GM19035 (cell line): Measurements from ENCODE around the gene PLAC1.
A peak's percentile ranks its signal among the peaks of the same experiment; 100 is the strongest.

Source experiments
- ATAC-seq: cut with Tn5 transposase; IDR thresholded peaks from one replicate; pipeline ENCODE4 v1.9.1; 2021; ENCODE audit not compliant: unreplicated experiment

The PLAC1 gene

GRCh38 chrX:134670134-134670924 is 12.1 kb upstream of the PLAC1 start:
- ATAC-seq: no peak

- no peak for ATAC-seq
These were observed 11.3 kb upstream of the PLAC1 start for GRCh38 chrX:134669378-134670098.

- ATAC-seq: no peak
These were observed 5.9 kb upstream of the PLAC1 start for GRCh38 chrX:134664202-134664601.

DNA sequence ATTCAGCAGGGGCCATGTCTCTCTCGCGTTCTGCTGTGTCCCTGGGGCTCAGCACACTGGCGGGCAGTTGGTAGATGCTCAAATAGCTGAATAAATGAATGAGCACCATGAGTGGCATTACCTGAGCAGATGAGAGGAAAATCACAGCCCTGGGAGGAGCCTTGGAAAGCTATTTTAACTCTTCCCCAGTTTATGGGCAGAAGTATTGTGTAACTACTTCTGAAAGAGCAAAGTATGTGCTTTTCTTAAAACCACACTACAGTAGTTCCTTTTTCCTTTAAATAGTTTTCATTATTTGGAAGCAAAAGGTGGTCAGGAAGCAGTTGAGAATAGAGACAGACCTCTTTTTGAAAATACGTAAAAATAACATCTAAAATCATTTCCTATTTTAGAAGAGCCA is 3.0 kb upstream of the PLAC1 start:
- no peak for ATAC-seq

GRCh38 chrX:134660627-134661026 is 2.4 kb upstream of the PLAC1 start:
- no peak for ATAC-seq

- ATAC-seq: no peak
These were observed 1.5 kb upstream of the PLAC1 start for GRCh38 chrX:134659761-134660160.

DNA sequence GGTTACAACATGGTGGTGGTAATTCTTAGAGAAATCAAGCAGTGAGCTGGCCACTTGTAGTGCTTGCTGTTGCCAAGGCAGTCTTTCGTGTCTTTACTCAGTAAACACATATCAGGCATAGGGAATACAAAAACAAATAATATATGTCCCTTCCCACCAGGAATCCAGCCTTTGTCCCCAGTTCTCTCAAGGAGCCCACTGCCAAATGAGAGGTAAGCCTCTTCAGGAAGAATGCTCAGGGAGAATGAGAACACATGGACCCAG is 421 bp upstream of the PLAC1 start:
- no peak for ATAC-seq

DNA sequence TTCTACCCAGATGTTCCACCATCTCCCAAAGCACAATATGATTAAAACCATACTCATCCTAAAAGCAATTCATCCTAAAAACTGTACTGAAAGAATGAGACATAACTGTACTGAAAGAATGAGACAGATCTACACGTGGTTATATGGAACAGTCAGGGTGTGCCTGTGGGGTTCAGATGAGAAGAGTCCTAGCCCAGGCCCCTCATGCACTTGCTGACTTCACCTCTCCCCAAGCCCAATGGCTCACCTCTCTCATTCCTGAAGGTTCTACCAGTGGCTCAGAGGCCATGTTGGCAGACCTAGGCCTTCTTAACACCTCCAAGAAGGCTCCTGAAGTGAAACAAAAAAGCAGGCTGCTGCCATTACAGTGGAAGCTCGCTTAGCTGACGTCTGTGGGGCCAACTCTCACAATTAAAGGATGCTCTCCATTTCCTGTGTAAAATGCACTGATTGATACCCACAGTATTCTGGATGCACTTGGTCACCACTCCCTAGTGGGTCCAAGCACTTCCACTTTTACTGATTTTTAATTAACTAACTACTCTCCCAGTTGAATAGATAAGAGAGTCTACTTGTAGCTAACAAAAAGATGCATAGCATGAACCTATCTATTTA is 3.8 kb downstream of the PLAC1 start:
- ATAC-seq: no peak

DNA sequence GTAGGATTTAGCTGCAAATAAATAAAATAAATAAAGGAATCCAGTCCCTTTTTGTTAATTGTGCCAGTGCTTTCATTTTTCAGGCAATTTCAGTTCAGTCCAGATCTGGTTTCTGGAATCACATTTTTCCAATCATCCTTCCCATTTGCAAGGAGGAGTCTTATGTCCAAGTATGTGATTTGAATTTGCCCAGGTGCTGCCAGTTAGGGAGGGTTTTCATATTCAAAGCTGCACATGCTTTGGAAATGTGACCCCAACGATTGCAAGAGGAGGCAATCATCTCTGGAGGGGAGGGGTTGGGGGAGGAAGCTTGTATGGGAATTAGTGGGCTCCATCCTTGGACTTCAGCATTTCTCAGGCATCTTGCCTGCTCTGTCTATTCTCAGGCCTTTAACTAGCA is 4.4 kb downstream of the PLAC1 start:
- no peak for ATAC-seq

- no peak for ATAC-seq
These were observed 7.6 kb downstream of the PLAC1 start for GRCh38 chrX:134650701-134651100.

DNA sequence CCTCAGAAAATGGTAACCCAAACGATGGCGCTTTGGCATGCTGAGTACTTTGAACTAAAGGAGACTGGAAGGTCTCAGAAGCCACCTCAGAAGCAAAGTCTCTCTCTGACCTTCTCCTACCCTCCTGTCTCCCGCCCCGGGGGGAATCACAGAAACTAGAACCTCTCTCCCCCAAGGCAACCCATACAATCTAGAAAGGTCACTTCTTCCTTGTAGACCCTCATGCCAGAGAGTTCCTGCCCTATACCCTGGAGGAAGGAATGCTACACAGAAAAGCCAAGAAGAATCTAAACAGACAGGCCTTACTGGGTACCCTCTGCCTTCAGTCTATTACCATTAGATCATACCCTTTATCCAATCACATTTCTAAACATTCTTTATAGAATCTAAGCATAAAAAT is 8.5 kb downstream of the PLAC1 start:
- ATAC-seq: no peak

- ATAC-seq: no peak
These were observed 10.8 kb downstream of the PLAC1 start for GRCh38 chrX:134647477-134647877.

DNA sequence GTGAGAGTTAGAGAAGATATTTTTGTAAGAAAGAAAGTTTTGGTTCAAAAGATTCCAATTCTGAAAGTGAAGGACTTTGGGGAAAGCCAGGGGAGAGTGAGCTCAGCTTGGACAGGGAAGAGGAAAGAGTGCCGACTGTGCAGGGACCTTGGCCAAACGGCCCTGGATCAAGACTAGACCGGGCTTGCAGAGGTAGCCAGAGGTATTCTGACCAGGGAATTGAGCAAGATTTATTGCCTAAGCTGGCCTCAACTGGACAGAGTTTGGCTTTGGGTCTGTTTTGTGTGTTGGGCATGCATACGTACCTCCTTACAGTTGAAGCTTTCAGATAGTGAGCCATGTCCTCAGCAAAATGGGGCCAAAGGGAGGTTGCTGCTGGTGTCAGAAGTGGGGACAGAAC is 11.6 kb downstream of the PLAC1 start:
- no peak for ATAC-seq

DNA sequence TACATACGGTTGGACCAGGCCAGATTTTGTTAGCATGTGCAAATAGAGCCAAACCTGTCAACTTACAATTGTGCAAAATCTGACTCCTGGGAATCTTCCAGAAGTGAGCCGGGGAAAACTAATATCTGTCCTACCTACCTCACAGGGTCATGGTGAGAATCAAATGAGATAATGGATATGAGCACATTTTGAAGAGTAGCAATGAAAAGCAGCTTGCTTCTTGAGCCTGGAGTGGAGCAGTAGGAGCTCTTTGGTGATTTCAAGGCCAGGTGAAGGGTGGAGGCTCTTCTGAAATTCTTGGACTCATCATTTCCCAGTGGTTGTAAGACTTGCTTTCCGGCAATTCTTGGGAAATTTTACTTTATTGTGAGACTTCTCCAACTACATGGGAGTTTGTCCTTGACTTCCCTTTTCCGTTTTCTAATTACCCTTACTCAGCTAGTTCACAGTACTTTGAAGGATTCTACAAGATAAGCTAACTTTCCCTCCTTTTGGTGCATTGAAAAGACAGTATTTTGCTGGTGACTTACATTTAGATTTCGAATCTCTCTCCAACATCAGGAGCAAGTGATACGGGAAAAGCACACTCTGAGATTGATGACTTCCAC is 12.2 kb downstream of the PLAC1 start:
- no peak for ATAC-seq

DNA sequence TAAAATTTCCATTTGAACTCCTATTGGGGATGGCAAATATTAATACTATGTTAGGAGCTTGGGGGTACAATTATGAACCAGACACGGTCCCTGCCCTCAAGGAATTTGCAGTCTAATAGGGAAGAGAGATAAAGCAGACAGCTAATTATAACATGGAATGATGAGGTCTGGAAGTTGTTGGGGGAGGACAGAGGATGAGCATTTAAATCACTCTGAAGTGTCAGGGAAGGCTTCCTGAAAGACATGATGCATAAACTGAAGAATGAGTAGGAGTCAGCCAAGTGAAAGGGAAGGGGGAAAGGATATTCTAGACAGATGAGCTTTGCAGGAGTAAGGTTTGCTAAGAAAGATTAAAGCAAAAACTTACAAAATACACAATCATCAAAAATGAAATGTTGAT is 15.9 kb downstream of the PLAC1 start:
- no peak for ATAC-seq

DNA sequence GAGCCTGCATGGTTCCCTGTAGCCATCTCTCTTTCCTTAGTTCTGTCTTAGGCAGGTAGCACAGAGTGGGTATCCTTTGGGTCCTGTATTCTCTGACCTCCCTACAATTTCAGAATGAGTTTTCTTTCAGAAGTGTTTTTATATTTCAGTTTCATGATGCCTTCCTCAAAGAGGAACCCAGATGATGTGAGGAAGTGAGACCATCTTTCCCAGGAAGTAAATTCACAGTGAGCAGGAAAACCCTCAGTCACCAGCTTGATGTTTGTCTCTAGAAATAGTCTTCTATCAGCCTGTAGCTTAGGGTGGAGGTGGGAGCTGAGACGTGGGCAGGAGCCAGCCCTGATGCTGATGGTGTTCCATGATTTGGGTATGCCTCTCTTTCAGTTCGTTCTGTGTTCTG is 16.9 kb downstream of the PLAC1 start:
- no peak for ATAC-seq

- ATAC-seq: no peak
These were observed 17.4 kb downstream of the PLAC1 start for GRCh38 chrX:134640914-134641313.

DNA sequence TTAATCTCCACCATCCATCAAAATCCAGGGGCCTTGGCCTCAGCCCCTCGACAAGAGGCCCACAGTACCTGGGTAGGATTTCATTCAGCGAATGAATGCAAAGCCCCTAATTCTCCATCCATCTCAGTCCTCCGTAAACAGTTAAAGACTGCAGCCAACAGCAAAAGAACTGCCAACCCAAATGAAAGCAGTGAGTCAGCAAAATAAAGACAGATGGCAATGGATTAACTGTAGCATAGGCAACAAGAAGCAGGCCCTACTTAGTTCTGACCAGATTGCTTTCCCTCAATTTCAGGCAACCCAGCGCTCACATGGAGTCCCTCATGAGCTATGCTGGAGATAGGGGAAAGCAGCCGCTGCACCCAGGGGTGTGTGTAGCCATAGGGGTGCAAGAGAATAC is 21.4 kb downstream of the PLAC1 start:
- ATAC-seq: no peak

DNA sequence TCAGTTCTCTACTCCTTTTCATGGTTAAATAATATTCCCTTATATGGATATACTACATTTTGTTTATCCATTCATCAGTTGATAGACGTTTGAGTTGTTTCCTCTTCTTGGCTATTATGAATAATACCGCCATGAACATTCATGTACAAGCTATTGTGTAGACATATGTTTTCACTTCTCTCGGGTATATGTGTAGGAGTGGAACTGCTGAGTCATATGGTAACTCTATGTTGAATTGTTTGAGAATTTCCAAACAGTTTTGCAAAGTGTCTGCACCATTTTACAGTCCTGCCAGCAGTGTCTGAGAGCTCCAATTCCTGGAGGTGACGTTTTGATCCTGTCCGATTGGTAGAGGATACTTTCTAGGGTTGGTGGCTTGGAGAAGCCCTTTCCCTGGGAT is 23.6 kb downstream of the PLAC1 start:
- peak; percentile 73 for ATAC-seq

DNA sequence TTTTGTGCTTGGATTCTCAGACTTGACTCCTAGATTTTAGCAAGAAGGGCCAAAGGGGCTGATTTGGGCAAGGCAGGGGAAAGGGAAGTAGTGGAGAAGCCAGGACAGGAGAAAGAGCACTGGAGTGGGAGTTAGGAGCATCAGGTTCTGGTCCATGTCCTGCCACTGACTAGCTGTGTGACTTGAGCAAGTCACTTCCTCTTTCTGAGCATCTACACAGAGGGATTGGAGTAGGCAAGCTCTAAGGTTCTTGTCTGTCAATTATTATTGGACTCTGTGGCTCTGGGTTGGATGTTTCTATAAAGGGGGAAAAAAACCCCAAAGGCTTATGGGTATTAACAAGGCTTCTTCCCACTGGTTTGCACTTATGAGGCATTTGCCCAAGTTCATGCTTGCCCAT is 24.4 kb downstream of the PLAC1 start:
- no peak for ATAC-seq

DNA sequence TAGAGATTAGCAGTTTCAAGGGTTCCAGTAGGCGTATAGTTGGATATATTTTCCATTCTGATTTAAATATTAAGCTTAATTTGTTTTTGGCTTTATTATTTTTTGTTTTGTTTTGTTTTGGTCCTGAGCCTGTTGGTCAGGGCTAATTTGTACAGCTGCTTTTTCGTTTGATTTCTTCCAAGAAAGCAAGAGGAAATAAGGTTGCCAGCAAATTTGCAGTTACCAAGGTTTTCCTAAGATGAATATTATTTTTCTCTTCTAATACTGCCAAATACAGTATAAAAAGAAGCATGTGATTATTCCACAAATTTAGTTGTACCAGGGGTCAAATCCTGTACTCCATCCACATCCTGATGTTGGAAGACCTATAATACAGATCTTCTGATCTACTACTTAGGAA is 24.9 kb downstream of the PLAC1 start:
- no peak for ATAC-seq

- no peak for ATAC-seq
These were observed 25.9 kb downstream of the PLAC1 start for GRCh38 chrX:134632355-134632754.
